ENCODE results near the gene IFT81. TPM values are rescaled to one million over a fixed set of nuclear protein-coding genes. Genes with fewer than 3 reads are reported as not detected.

Gene IFT81
- total RNA-seq, 4 donors from 2014 or later: 3.6 to 12.6 (median 7.2) TPM

DNA sequence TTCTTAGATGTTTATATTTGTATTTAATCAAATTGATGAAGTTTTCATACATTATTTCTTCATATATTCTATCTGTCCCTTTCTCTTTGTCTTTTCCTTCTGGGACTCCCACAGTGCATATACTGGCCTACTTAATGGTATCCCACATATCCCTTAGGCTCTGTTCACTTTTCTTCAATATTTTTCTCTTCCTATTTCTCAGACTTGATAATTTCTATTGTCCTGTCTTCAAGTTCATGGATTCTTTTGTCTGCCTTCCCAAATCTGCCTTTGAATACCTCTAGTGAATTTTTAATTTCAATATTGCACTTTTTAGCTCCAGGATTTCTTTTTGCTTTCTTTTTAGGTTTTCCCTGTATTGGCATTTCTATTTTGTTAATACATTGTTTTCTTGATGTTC is 33.4 kb downstream of the IFT81 start:
- DNase-seq: no peak
- Histone ChIP-seq H3K36me3 (peaks cover 0 to 64% (median 0%) of the 10 kb centered on the region in 3 donors), H3K27ac (no peak overlapping the region), H3K4me3 (no peak overlapping the region), H3K4me1 (peaks cover 0 to 6% (median 0%) of the 10 kb centered on the region in 3 donors), H3K27me3 (no peaks in the 10 kb centered on the region), H3K9me3 (peaks cover 0 to 21% (median 13%) of the 10 kb centered on the region in 3 donors)
- intact Hi-C loops (cut with DNase I): no loop called here
- TF ChIP-seq, protein P1, sequence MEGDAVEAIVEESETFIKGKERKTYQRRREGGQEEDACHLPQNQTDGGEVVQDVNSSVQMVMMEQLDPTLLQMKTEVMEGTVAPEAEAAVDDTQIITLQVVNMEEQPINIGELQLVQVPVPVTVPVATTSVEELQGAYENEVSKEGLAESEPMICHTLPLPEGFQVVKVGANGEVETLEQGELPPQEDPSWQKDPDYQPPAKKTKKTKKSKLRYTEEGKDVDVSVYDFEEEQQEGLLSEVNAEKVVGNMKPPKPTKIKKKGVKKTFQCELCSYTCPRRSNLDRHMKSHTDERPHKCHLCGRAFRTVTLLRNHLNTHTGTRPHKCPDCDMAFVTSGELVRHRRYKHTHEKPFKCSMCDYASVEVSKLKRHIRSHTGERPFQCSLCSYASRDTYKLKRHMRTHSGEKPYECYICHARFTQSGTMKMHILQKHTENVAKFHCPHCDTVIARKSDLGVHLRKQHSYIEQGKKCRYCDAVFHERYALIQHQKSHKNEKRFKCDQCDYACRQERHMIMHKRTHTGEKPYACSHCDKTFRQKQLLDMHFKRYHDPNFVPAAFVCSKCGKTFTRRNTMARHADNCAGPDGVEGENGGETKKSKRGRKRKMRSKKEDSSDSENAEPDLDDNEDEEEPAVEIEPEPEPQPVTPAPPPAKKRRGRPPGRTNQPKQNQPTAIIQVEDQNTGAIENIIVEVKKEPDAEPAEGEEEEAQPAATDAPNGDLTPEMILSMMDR (IDR thresholded peaks at IDR 0.05): no peak
- TF ChIP-seq POLR2A (IDR thresholded peaks at IDR 0.05): no peak

DNA sequence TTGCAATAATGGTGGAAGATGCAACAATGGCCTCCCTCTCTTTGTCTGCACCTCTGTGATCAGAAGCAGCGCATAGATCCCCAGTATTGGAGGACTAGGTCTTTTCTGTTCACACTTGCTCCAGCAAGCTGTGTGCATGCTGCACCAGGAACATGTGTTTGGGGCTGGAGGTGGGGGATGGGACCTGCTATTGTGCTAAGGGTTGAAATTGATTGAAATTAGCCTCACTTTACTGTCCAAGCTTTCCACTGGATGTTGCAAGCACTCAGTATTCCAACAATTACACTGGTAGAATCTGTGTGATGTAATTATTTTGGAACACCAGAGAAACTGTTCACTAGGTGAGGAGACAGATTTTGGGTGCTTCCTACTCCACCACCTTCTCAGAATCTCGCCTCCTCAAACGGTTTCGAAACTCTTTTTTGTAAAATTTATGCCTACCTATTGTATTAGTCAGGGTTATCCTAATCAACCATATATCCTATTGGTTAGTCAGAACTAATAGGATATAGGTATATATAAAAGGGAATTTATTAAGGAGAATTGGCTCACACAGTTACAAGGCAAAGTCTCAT is 35.6 kb downstream of the IFT81 start:
- no peak overlapping the region for H3K27ac ChIP-seq
- peaks cover 0 to 21% (median 13%) of the 10 kb centered on the region in 3 donors for H3K9me3 ChIP-seq
- WGBS, 2 donors: 95 to 96% methylated on average over 4 of the region's 4 CpGs
- intact Hi-C loops (cut with DNase I): no loop called here
- DNase-seq: no peak
- TF ChIP-seq, protein P1 (IDR thresholded peaks at IDR 0.05): no peak
- no peak for TF ChIP-seq POLR2A (IDR thresholded peaks at IDR 0.05)
- no peaks in the 10 kb centered on the region for H3K27me3 ChIP-seq
- H3K4me1 ChIP-seq: peaks cover 0 to 6% (median 0%) of the 10 kb centered on the region in 3 donors
- no peak overlapping the region for H3K4me3 ChIP-seq
- H3K36me3 ChIP-seq: peaks cover 0 to 64% (median 0%) of the 10 kb centered on the region in 3 donors

DNA sequence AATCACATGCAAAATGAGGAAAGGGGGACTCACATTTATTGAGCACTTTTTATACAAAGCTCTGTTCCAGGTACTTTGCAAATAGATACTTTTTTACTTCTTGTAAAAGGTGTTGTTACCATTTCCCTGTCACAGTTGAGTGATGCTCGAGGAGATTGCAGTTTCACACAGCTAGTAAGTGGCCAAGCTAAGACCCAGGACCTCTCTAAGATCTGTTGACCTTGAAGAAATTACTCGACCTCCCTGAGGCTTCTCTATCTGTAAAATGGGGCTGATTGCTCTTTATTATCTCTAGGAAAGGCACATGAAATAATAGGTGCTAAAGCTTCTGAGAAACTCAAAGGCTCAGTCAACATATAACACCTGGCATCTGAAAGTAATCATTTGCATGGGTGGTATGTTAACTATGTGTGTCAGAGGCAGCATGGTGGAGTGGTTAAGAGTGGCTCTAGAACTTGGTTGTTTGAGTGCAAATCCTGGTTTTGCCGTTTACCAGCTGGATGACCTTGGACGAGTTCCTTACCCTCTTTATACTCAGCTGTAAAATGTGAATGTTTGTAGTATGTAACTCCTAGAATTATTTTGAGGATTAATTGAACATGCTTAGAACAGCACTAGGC is 41.5 kb downstream of the IFT81 start:
- no peak overlapping the region for H3K4me3 ChIP-seq
- no peaks in the 10 kb centered on the region for H3K9me3 ChIP-seq
- intact Hi-C loops (cut with DNase I): no loop called here
- DNase-seq: no peak
- 60 to 69% methylated on average over 4 of the region's 4 CpGs for WGBS, 2 donors
- no peak overlapping the region for H3K27ac ChIP-seq
- no peaks in the 10 kb centered on the region for H3K4me1 ChIP-seq
- no peak for TF ChIP-seq POLR2A (IDR thresholded peaks at IDR 0.05)
- TF ChIP-seq, protein P1 (IDR thresholded peaks at IDR 0.05): no peak
- H3K36me3 ChIP-seq: peaks cover 0 to 19% (median 0%) of the 10 kb centered on the region in 3 donors
- H3K27me3 ChIP-seq: no peaks in the 10 kb centered on the region

DNA sequence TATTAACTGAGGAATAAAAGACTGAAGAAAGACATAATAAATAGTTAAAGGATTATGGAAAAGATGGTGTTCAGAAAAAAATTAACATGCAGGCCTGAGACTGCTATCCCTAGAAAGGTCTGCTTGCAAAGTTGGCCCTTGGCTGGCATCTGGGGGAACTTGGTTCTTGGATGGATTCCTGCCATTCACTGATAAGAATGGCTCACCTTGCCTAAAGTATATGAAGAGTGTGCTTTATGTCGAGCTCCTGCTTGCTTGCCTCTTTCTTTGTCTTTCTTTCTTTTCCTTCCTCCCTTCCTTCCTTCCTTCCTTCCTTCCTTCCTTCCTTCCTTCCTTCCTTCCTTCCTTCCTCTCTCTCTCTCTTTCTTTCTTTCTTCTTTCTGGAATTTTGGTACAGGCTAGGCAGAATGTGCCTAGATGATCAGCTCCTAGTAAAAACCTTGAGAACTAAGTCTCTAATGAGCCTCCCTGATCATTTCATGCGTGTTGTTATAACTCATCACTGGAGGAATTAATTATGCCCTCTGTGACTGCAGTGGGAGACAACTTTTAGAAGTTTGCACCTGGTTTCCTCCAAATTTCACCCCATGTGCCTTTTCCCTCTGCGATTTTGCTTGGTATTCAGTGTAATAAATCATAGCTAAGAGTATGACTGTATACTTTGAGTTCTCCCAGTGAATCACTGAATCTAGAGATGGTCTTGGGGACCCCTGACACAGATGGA is 44.7 kb downstream of the IFT81 start:
- no peak for DNase-seq
- Histone ChIP-seq H3K4me3 (no peak overlapping the region), H3K4me1 (peaks cover 0 to 7% (median 0%) of the 10 kb centered on the region in 3 donors), H3K27me3 (no peaks in the 10 kb centered on the region), H3K9me3 (no peaks in the 10 kb centered on the region), H3K27ac (no peak overlapping the region), H3K36me3 (peaks cover 0 to 4% (median 0%) of the 10 kb centered on the region in 3 donors)
- intact Hi-C loops (cut with DNase I): no loop called here
- WGBS, 2 donors: 83 to 84% methylated on average over 3 of the region's 3 CpGs
- no peak for TF ChIP-seq POLR2A (IDR thresholded peaks at IDR 0.05)
- TF ChIP-seq, protein P1 (IDR thresholded peaks at IDR 0.05): no peak
